ENCODE data around the gene WDR75.

Gene WDR75

DNA sequence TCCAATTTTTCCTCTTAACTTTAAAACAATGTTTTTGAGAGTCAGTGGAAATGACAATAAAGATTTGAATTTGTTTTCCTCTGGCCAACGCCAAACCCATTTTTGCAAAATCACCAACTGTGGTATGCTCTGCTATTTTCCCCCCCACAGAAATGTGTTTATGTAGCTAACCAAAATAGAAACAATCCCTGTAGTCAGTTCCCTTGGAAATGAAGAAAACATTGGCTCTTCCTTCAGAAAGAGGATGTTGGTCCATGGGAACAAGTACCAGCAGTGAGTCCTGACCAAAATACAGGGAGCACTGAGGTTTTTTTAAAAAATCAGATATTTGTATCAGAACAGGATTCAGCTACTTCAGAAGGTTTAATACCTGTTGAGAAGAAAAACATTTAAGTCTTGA is 74.0 kb downstream of the WDR75 start:
- H3K4me3 ChIP-seq (ENCODE audit: low read depth, low read length): no peak overlapping the region
- TF ChIP-seq, protein P1, sequence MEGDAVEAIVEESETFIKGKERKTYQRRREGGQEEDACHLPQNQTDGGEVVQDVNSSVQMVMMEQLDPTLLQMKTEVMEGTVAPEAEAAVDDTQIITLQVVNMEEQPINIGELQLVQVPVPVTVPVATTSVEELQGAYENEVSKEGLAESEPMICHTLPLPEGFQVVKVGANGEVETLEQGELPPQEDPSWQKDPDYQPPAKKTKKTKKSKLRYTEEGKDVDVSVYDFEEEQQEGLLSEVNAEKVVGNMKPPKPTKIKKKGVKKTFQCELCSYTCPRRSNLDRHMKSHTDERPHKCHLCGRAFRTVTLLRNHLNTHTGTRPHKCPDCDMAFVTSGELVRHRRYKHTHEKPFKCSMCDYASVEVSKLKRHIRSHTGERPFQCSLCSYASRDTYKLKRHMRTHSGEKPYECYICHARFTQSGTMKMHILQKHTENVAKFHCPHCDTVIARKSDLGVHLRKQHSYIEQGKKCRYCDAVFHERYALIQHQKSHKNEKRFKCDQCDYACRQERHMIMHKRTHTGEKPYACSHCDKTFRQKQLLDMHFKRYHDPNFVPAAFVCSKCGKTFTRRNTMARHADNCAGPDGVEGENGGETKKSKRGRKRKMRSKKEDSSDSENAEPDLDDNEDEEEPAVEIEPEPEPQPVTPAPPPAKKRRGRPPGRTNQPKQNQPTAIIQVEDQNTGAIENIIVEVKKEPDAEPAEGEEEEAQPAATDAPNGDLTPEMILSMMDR (IDR thresholded peaks at IDR 0.05; ENCODE audit: insufficient read depth, low read depth, low read length, missing control alignments): no peak
- DNase-seq (ENCODE audit: low read depth): no peak

DNA sequence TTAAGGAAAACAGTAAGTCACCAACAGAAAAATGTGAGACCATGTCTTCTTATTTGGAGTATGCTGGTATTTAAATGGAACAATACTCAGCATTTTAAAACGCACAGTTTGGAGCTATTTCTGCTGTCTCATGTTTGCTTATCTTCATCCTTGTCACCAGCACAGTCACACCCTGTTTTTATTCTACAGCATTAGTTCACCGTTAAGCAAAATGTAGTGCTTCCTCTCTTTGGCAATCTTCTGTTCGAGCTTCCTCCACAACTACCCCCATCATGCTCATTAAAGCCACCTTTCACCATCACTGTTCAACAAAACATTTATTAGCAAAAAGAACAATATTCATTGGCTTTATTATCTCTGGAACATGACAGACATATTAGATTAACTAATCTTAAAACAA is 75.3 kb downstream of the WDR75 start:
- H3K4me3 ChIP-seq (ENCODE audit: low read depth, low read length): no peak overlapping the region
- no peak for DNase-seq (ENCODE audit: low read depth)
- TF ChIP-seq, protein P1 (IDR thresholded peaks at IDR 0.05; ENCODE audit: insufficient read depth, low read depth, low read length, missing control alignments): no peak

DNA sequence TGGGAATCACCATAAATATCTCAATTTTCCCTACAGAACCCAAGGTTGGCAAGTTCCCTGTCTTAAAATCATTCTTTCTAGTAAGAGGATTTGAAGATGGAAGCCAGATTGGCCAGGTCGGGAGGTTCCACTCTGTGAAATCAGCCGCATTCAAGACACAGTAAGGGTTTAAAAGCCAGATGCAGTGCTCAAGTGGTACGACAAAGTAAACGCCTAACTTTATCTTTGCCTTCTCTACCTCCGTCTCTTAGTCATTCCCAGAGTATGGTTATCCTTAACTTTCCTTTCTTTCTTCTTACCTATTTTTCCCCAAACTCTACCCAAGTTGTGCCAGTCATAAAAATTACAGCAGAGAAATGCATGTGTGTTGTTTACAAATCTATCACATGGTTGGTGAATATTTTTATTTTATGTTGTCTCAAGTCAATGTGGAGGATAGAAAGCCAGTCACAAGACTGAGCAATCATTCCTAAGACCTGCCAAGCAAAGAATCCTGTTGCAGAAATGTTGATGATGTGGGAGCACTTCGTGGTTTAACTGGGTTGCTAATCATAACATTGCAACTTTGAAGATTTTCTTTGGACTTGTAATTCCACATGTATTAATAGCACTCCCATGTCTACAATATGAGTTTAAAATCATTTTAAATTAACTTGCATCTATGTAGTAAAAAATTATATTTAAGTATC is 76.7 kb downstream of the WDR75 start:
- TF ChIP-seq, protein P1 (IDR thresholded peaks at IDR 0.05; ENCODE audit: insufficient read depth, low read depth, low read length, missing control alignments): no peak
- no peak for DNase-seq (ENCODE audit: low read depth)
- no peak overlapping the region for H3K4me3 ChIP-seq (ENCODE audit: low read depth, low read length)

DNA sequence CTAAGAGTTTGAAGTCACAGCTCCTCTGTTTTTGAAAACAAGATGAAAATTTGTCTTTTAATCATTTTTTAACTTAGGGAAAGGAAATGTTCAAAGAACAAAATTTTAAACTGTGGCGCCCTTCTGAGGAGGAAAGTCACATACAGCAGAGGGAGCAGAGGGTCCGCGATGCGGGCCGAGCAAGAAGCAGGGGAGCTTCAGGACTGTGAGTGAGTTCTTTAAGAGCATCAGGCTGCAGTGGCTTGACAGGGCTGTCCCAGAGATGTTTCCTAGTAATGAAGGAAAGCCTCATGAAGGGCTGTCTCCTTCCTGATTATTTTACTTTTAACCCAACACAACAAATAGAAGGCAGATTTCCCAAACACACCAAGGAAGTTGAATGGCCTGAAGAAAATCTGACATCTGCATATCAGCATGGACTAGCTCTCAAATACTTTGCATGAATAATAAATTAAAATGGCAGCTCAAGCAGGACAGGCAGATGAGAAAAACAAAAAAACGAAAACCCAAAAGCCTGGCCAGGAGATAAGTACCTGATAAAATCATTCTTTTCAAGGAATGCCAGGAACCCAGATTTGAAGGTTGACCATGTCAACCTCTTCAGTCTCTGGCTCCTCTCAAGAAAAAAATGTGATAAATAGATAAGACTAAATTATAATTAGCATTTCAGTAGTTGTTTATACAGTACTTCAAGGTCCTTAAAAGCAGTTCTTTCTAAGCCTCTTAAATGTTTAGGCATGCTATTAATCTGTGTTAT is 78.5 kb downstream of the WDR75 start:
- TF ChIP-seq, protein P1 (IDR thresholded peaks at IDR 0.05; ENCODE audit: insufficient read depth, low read depth, low read length, missing control alignments): no peak
- DNase-seq (ENCODE audit: low read depth): no peak
- H3K4me3 ChIP-seq (ENCODE audit: low read depth, low read length): no peak overlapping the region

DNA sequence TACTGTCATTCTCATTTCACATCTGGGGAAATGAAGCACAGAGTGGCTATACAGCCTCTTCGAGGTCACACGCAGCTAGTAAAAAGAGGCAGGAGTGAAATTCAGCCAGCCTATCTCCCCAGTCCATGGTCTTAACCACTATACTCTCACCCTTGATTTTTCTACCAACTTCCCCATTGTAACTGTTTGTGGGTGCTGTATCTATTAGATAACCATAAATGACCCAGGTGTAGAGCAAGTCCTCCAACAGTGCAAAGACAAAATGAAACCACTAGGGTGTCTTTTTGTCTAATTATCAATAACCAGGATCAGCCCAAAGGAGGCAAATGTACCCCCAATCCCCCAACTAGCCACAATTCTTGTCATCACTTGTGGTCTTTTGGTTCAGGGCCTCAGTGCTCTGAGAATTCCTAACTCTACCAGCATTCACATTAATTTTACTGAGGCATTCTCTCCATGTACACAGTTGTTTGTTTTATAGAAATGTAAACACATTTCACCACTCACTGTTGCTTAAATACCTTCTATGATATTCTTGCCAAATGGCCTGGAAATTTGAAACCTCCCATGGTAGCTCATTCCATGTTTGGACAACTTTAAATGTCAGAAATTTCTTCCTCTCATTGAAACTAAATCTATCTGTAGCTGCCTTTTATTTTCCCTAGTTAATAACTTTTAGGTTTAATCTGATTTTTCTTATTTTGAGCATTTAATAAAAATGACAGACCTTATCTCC is 80.6 kb downstream of the WDR75 start:
- TF ChIP-seq, protein P1 (IDR thresholded peaks at IDR 0.05; ENCODE audit: insufficient read depth, low read depth, low read length, missing control alignments): no peak
- no peak overlapping the region for H3K4me3 ChIP-seq (ENCODE audit: low read depth, low read length)
- no peak for DNase-seq (ENCODE audit: low read depth)

DNA sequence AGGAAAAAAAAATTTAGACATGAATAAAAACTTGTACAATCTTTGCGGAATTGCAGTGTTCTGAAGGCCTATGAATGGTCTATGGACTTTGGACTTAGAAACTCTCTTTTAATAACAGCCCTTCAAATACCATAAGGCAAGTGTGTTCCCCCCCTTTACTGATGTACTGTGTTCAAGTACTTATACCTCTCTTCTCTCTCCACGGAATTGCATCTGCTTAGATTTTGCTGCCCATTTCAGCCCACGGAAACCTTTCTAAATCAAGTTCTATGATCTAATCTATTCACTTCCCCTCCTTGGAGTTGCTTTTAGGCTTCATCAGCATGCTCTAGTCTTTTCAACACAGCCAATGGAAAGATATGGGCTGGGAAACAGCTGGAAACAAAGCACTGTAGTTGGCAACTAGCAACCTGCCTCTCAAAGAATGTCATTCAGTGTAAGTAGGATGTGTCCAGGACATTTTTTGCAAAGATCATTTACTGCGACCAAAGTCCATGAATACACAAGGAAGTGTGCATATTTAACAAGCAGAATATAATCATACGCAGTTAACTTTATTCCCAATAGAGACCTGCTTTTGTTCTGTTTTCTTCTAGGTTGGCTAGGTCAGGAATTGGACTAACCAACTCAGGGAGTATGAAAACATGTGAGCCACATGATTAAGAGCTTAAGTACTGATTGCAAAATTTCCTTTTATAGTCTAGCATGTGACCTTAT is 81.3 kb downstream of the WDR75 start:
- TF ChIP-seq, protein P1 (IDR thresholded peaks at IDR 0.05; ENCODE audit: insufficient read depth, low read depth, low read length, missing control alignments): no peak
- no peak for DNase-seq (ENCODE audit: low read depth)
- H3K4me3 ChIP-seq (ENCODE audit: low read depth, low read length): no peak overlapping the region
